HCT116 (cell line): ENCODE measurements around the gene KCNH2. TPM values are rescaled to one million over a fixed set of nuclear protein-coding genes. Genes with fewer than 3 reads are reported as not detected.

ENCODE experiments used
- ATAC-seq: fragments of 200-7000 bp; cut with Tn5 transposase; 2 replicates; pipeline ENCODE4 v1.9.1; 2020; ENCODE audit warnings: mild to moderate bottlenecking, moderate library complexity
- BruUV-seq: library from RNA; stranded (reverse); fragments of 400-500 nt; replicated peaks from 2 replicates; lab custom pipeline; 2021; lab: Mats Ljungman, UMichigan
- CTCF ChIA-PET: fragments of 300-600 bp; sonication (Branson Sonifier 250); formaldehyde crosslinking; loops from one replicate; lab custom pipeline; 2021; ENCODE audit warnings: antibody characterized with exemption; lab: Charles Lee
- POLR2A ChIA-PET: fragments of 300-600, 350-600 bp; sonication (Branson Sonifier 250); formaldehyde crosslinking; loops from one replicate; lab custom pipeline; 2021; ENCODE audit warnings: antibody characterized with exemption; lab: Charles Lee
- RAD21 ChIA-PET, 2 experiments: fragments of 300-600 bp; sonication (Branson Sonifier 250); formaldehyde crosslinking; loops; one replicate each; lab custom pipeline; 2023; ENCODE audit warnings: low total read pairs in 2 of 2; ENCODE audit not compliant: uncharacterized antibody in 2 of 2, unreplicated experiment in 2 of 2, low non-redundant PET in 1 of 2; lab: Charles Lee
- DNase-seq: peaks from one replicate; pipeline ENCODE4 v3.0.0-alpha.2; 2010; ENCODE audit warnings: low read depth, low spot score
- H2AFZ ChIP-seq: fragments of 200-600 bp; shearing (Covaris generic), sonication (generic); 2 replicates; pipeline ENCODE4 v1.6.1; 2017; ENCODE audit warnings: low read depth, mixed run types, mixed read lengths, antibody characterized with exemption, low read length; ENCODE audit not compliant: poor library complexity, severe bottlenecking
- H3K27ac ChIP-seq: 2 replicates; pipeline ENCODE4 v1.5.1; 2012; ENCODE audit warnings: low read depth, low read length
- H3K27me3 ChIP-seq: fragments of 200-600 bp; sonication (generic); 2 replicates; pipeline ENCODE4 v1.6.1; 2016; ENCODE audit warnings: mixed run types, low read length, mixed read lengths; ENCODE audit not compliant: insufficient read depth
- H3K36me3 ChIP-seq, 2 experiments: fragments of 200-500 bp in 1 of 2; fragments of 200-600 bp in 1 of 2; sonication (Bioruptor generic) in 1 of 2; sonication (generic) in 1 of 2; 2 replicates each; pipeline versions ENCODE4 v1.5.1 to v1.6.1; 2014 to 2016; ENCODE audit warnings: low read length in 2 of 2, inconsistent platforms in 1 of 2, mixed read lengths in 1 of 2, mixed run types in 1 of 2; ENCODE audit not compliant: insufficient read depth in 2 of 2, control insufficient read depth in 1 of 2
- H3K4me1 ChIP-seq, 2 experiments: fragments of 200-600 bp in 1 of 2; sonication (generic) in 1 of 2; 2 replicates each; pipeline versions ENCODE4 v1.5.1 to v1.6.1; 2012 to 2017; ENCODE audit warnings: low read length in 2 of 2, inconsistent platforms in 1 of 2, mild to moderate bottlenecking in 1 of 2, mixed read lengths in 1 of 2, mixed run types in 1 of 2, moderate library complexity in 1 of 2; ENCODE audit not compliant: insufficient read depth in 2 of 2, control insufficient read depth in 1 of 2
- H3K4me2 ChIP-seq: fragments of 200-600 bp; sonication (generic); 2 replicates; pipeline ENCODE4 v1.6.1; 2017; ENCODE audit warnings: mixed run types, low read length, mixed read lengths
- H3K4me3 ChIP-seq, 2 experiments: fragments of 200-600 bp in 1 of 2; sonication (generic) in 1 of 2; replicated peaks in 1 of 2; 2 replicates each; pipeline ENCODE4 v1.5.1; 2011 to 2016; ENCODE audit warnings: low read length in 2 of 2, control low read depth in 1 of 2, low read depth in 1 of 2, mild to moderate bottlenecking in 1 of 2, mixed read lengths in 1 of 2, mixed run types in 1 of 2
- H3K79me2 ChIP-seq: fragments of 200-600 bp; sonication (generic); 2 replicates; pipeline ENCODE4 v1.6.1; 2017; ENCODE audit warnings: mild to moderate bottlenecking, mixed run types, low read length, moderate library complexity, mixed read lengths; ENCODE audit not compliant: insufficient read depth
- H3K9ac ChIP-seq: fragments of 200-600 bp; sonication (generic); 2 replicates; pipeline ENCODE4 v1.6.1; 2016; ENCODE audit warnings: low read length, mixed read lengths
- H3K9me2 ChIP-seq: fragments of 200-600 bp; sonication (generic), shearing (Covaris generic); 2 replicates; pipeline ENCODE4 v1.6.1; 2017; ENCODE audit warnings: mixed run types, mild to moderate bottlenecking, moderate library complexity; ENCODE audit not compliant: insufficient read depth
- H3K9me3 ChIP-seq, 2 experiments: fragments of 200-500 bp in 1 of 2; fragments of 200-600 bp in 1 of 2; sonication (Bioruptor generic) in 1 of 2; sonication (generic) in 1 of 2; 2 replicates each; pipeline ENCODE4 v1.6.1; 2014 to 2017; ENCODE audit warnings: low read length in 2 of 2, mixed read lengths in 2 of 2, inconsistent platforms in 1 of 2, low read depth in 1 of 2, mild to moderate bottlenecking in 1 of 2, mixed run types in 1 of 2, moderate library complexity in 1 of 2; ENCODE audit not compliant: control insufficient read depth in 1 of 2, insufficient read depth in 1 of 2
- H4K20me1 ChIP-seq: fragments of 200-600 bp; sonication (generic), shearing (Covaris generic); 2 replicates; pipeline ENCODE4 v1.6.1; 2017; ENCODE audit warnings: mixed run types, mild to moderate bottlenecking, moderate library complexity; ENCODE audit not compliant: insufficient read depth
- ATF3 ChIP-seq: IDR thresholded peaks from 2 replicates; pipeline ENCODE4 v1.6.1; 2012
- CBX3 ChIP-seq: IDR thresholded peaks from 2 replicates; pipeline ENCODE4 v1.6.1; 2012; ENCODE audit warnings: low read depth
- CTCF ChIP-seq, 3 experiments: fragments of 200-600 bp in 1 of 3; sonication (generic) in 1 of 3; IDR thresholded peaks in 2 of 3; conservative IDR thresholded peaks in 1 of 3; 2 replicates each; pipeline ENCODE4 v1.5.1; 2012 to 2017; ENCODE audit warnings: low read depth in 2 of 3, low read length in 2 of 3, antibody characterized with exemption in 1 of 3, borderline replicate concordance in 1 of 3, control low read depth in 1 of 3, mild to moderate bottlenecking in 1 of 3, mixed read lengths in 1 of 3, mixed run types in 1 of 3, moderate library complexity in 1 of 3; ENCODE audit not compliant: insufficient read depth in 1 of 3
- EGR1 ChIP-seq: IDR thresholded peaks from 2 replicates; pipeline ENCODE4 v1.6.1; 2012; ENCODE audit warnings: low read depth
- EZH2 ChIP-seq: fragments of 200-600 bp; sonication (generic); IDR thresholded peaks from 2 replicates; pipeline ENCODE4 v1.6.1; 2017; ENCODE audit warnings: antibody characterized with exemption, mixed run types
- EZH2phosphoT487 ChIP-seq: fragments of 200-600 bp; IDR thresholded peaks from 2 replicates; pipeline ENCODE4 v1.6.1; 2018; ENCODE audit warnings: antibody characterized with exemption, borderline replicate concordance
- FOSL1 ChIP-seq: IDR thresholded peaks from 2 replicates; pipeline ENCODE4 v1.6.1; 2012; ENCODE audit warnings: low read depth
- JUND ChIP-seq: IDR thresholded peaks from 2 replicates; pipeline ENCODE4 v1.6.1; 2012
- MAX ChIP-seq: IDR thresholded peaks from 2 replicates; pipeline ENCODE4 v1.6.1; 2012
- POLR2A ChIP-seq: IDR thresholded peaks from 2 replicates; pipeline ENCODE4 v1.7.0; 2011; ENCODE audit warnings: borderline replicate concordance; ENCODE audit not compliant: insufficient read depth, insufficient read length; ENCODE audit errors: extremely low read depth
- RAD21 ChIP-seq: IDR thresholded peaks from 2 replicates; pipeline ENCODE4 v1.6.1; 2012; ENCODE audit warnings: low read depth, mild to moderate bottlenecking
- SIN3A ChIP-seq: IDR thresholded peaks from 2 replicates; pipeline ENCODE4 v1.6.1; 2012; ENCODE audit warnings: low read depth
- SP1 ChIP-seq: IDR thresholded peaks from 2 replicates; pipeline ENCODE4 v1.6.1; 2012; ENCODE audit warnings: low read depth
- SRF ChIP-seq: IDR thresholded peaks from 2 replicates; pipeline ENCODE4 v1.6.1; 2012; ENCODE audit warnings: low read depth
- TCF7L2 ChIP-seq: IDR thresholded peaks from 2 replicates; pipeline ENCODE4 v1.7.0; 2011; ENCODE audit warnings: borderline replicate concordance, inconsistent platforms; ENCODE audit not compliant: insufficient read depth, insufficient read length; ENCODE audit errors: extremely low read depth
- YY1 ChIP-seq: IDR thresholded peaks from 2 replicates; pipeline ENCODE4 v1.6.1; 2011; ENCODE audit warnings: low read length, low read depth, moderate library complexity, mild to moderate bottlenecking; ENCODE audit not compliant: insufficient replicate concordance; ENCODE audit errors: extremely low read depth
- ZFX ChIP-seq: fragments of 450-650 bp; IDR thresholded peaks from 2 replicates; pipeline ENCODE4 v1.6.1; 2017
- ZNF274 ChIP-seq: fragments of 200-500 bp; sonication (Bioruptor generic); IDR thresholded peaks from 2 replicates; pipeline ENCODE4 v1.6.1; 2014; ENCODE audit warnings: mild to moderate bottlenecking, low read depth, low read length, inconsistent platforms
- intact Hi-C: fragments of 100-400 bp; cut with micrococcal nuclease; formaldehyde crosslinking; loops from 2 replicates; pipeline ENCODE4 v1.10.0; 2022
- total RNA-seq: library from RNA; stranded (reverse); gene quantifications from one replicate; pipeline ENCODE4 v1.2.1, GENCODE V29; 2021; ENCODE audit not compliant: unreplicated experiment
- TF ChIP-seq, protein P1 (sequence below): IDR thresholded peaks from 2 replicates; pipeline ENCODE4 v1.6.1; 2011; ENCODE audit warnings: mild to moderate bottlenecking, low read length, moderate library complexity; ENCODE audit not compliant: insufficient replicate concordance; ENCODE audit errors: extremely low read depth
- TF ChIP-seq, protein P2 (sequence below): IDR thresholded peaks from 2 replicates; pipeline ENCODE4 v1.6.1; 2012; ENCODE audit warnings: low read depth

Gene KCNH2
- total RNA-seq, 1 experiment from 2014 or later: 9.7 TPM

- TF ChIP-seq CTCF (IDR thresholded peaks at IDR 0.05 in 2 of 3, conservative IDR thresholded peaks at IDR 0.05 in 1 of 3; ENCODE audit: borderline replicate concordance in 1 of 3, insufficient read depth in 1 of 3, low read depth in 2 of 3, low read length in 2 of 3) (no peak), MAX (no peak), JUND (no peak), EGR1 (no peak)
These were observed 20.2 kb upstream of the KCNH2 start (continued) for GRCh38 chr7:150998341-150998740.

DNA sequence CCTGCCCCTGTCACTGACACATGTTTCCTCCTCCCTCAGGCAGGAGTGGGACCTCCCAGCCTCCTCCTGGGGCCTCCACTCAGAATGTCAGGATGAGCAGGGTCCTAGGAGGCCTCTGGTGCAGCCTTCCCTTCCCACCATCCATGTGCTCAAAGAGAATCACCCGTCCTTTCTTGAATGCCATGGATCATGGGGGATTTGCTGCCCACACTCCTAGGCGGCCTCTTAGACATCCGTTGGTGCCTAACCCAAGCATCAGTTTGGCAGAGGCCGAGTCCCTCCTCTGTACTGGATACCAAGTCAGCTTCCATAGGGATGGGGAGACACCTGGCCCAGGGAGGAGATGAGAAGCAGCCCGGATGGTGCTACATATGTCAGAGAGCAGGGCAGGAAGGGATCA lies 19.7 kb upstream of the KCNH2 start:
- intact Hi-C loops: no loop called here
- no peaks in the 10 kb centered on the region for H4K20me1 ChIP-seq
- H3K79me2 ChIP-seq: no peaks in the 10 kb centered on the region
- H3K4me2 ChIP-seq: no peak overlapping the region
- TF ChIP-seq ZFX: no peak
- TF ChIP-seq TCF7L2: no peak
- TF ChIP-seq ATF3: no peak
- TF ChIP-seq JUND: no peak
- TF ChIP-seq ZNF274: no peak
- no peak for TF ChIP-seq YY1
- TF ChIP-seq SP1: no peak
- TF ChIP-seq SIN3A: no peak
- TF ChIP-seq POLR2A: no peak
- TF ChIP-seq, protein P1, sequence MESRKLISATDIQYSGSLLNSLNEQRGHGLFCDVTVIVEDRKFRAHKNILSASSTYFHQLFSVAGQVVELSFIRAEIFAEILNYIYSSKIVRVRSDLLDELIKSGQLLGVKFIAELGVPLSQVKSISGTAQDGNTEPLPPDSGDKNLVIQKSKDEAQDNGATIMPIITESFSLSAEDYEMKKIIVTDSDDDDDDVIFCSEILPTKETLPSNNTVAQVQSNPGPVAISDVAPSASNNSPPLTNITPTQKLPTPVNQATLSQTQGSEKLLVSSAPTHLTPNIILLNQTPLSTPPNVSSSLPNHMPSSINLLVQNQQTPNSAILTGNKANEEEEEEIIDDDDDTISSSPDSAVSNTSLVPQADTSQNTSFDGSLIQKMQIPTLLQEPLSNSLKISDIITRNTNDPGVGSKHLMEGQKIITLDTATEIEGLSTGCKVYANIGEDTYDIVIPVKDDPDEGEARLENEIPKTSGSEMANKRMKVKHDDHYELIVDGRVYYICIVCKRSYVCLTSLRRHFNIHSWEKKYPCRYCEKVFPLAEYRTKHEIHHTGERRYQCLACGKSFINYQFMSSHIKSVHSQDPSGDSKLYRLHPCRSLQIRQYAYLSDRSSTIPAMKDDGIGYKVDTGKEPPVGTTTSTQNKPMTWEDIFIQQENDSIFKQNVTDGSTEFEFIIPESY: no peak
- TF ChIP-seq CBX3: no peak
- TF ChIP-seq EZH2phosphoT487: no peak
- TF ChIP-seq, protein P2, sequence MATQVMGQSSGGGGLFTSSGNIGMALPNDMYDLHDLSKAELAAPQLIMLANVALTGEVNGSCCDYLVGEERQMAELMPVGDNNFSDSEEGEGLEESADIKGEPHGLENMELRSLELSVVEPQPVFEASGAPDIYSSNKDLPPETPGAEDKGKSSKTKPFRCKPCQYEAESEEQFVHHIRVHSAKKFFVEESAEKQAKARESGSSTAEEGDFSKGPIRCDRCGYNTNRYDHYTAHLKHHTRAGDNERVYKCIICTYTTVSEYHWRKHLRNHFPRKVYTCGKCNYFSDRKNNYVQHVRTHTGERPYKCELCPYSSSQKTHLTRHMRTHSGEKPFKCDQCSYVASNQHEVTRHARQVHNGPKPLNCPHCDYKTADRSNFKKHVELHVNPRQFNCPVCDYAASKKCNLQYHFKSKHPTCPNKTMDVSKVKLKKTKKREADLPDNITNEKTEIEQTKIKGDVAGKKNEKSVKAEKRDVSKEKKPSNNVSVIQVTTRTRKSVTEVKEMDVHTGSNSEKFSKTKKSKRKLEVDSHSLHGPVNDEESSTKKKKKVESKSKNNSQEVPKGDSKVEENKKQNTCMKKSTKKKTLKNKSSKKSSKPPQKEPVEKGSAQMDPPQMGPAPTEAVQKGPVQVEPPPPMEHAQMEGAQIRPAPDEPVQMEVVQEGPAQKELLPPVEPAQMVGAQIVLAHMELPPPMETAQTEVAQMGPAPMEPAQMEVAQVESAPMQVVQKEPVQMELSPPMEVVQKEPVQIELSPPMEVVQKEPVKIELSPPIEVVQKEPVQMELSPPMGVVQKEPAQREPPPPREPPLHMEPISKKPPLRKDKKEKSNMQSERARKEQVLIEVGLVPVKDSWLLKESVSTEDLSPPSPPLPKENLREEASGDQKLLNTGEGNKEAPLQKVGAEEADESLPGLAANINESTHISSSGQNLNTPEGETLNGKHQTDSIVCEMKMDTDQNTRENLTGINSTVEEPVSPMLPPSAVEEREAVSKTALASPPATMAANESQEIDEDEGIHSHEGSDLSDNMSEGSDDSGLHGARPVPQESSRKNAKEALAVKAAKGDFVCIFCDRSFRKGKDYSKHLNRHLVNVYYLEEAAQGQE: no peak
- TF ChIP-seq RAD21: no peak
- no peak for TF ChIP-seq SRF
- TF ChIP-seq FOSL1: no peak
- no peak for TF ChIP-seq EZH2
- RAD21 ChIA-PET: no interaction called here
- no peak for ATAC-seq
- POLR2A ChIA-PET: no interaction called here
- no TSS peak for BruUV-seq
- H3K9ac ChIP-seq: no peak overlapping the region
- CTCF ChIA-PET: no interaction called here
- H3K9me2 ChIP-seq: no peaks in the 10 kb centered on the region
- H3K9me3 ChIP-seq: no peaks in the 10 kb centered on the region
- no peak overlapping the region for H3K4me3 ChIP-seq
- no peak overlapping the region for H2AFZ ChIP-seq
- no peaks in the 10 kb centered on the region for H3K36me3 ChIP-seq
- H3K27ac ChIP-seq: no peak overlapping the region
- DNase-seq: no peak
- H3K27me3 ChIP-seq: no peaks in the 10 kb centered on the region
- no peaks in the 10 kb centered on the region for H3K4me1 ChIP-seq
